GM12872 (cell line): ENCODE measurements around the gene EGLN2.

Experiments
- CTCF ChIP-seq: IDR thresholded peaks from 3 replicates; pipeline ENCODE4 v1.5.1; 2011; ENCODE audit warnings: low read depth, mild to moderate bottlenecking, low read length, moderate library complexity; ENCODE audit not compliant: insufficient read depth

Gene EGLN2

GRCh38 chr19:40806423-40807146, 7.6 kb downstream of the EGLN2 start:
- TF ChIP-seq CTCF: peak; percentile 91

- TF ChIP-seq CTCF: peak; percentile 43
Measured at GRCh38 chr19:40807147-40808020, 8.4 kb downstream of the EGLN2 start.

- no peak for TF ChIP-seq CTCF
Measured at GRCh38 chr19:40808021-40808325, 9.0 kb downstream of the EGLN2 start.

- no peak for TF ChIP-seq CTCF
Measured at GRCh38 chr19:40808497-40808896, 9.5 kb downstream of the EGLN2 start.

- no peak for TF ChIP-seq CTCF
Measured at GRCh38 chr19:40809358-40810086, 10.5 kb downstream of the EGLN2 start.

GRCh38 chr19:40810160-40810559, 11.2 kb downstream of the EGLN2 start:
- TF ChIP-seq CTCF: no peak

- TF ChIP-seq CTCF: no peak
Measured at GRCh38 chr19:40811478-40812341, 12.7 kb downstream of the EGLN2 start.
